ENCODE measurements around the gene PTGR2.

DNA sequence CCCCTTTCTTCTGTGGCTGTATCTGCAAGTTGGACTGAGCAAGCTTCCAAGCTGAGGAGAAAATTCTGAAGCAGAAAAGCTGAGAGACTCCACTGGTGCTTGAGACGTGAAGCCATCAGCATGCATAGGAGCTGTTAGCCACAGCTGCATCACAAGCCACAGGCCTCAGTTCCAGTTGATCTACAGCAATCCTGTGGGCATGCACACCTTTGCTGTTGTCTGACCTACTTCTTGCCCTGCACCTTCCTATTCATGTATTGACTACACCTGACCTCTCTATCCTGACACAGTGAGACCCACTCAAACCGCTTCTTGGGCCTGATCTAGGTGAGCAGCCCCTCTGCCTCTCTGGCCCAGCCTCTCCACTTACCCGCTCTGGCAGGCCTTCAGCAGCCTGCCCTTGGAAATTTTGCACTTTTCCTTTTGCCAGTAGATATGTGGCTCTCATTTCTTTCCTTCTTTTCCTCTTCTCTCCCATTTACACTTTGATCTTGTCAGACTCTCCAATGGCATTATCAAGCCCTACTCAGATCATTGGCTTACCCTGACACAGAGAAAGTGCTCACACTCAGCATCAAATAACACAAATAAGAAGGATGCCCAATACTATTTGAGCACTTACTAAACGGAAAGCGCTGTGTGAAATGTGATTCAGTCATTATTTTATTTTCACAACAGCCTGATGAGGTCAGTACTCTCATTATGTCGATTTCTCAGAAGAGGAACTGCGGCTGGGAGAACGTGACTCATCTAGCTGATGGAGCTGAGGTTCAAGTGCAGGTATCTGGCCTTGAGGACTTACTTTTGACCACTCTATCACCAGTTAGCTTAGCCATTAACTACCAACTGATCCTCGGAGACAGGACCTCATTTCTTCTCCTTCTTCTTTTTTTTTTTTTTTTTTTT lies 21.9 kb upstream of the PTGR2 start:
- TF ChIP-seq, protein P1, sequence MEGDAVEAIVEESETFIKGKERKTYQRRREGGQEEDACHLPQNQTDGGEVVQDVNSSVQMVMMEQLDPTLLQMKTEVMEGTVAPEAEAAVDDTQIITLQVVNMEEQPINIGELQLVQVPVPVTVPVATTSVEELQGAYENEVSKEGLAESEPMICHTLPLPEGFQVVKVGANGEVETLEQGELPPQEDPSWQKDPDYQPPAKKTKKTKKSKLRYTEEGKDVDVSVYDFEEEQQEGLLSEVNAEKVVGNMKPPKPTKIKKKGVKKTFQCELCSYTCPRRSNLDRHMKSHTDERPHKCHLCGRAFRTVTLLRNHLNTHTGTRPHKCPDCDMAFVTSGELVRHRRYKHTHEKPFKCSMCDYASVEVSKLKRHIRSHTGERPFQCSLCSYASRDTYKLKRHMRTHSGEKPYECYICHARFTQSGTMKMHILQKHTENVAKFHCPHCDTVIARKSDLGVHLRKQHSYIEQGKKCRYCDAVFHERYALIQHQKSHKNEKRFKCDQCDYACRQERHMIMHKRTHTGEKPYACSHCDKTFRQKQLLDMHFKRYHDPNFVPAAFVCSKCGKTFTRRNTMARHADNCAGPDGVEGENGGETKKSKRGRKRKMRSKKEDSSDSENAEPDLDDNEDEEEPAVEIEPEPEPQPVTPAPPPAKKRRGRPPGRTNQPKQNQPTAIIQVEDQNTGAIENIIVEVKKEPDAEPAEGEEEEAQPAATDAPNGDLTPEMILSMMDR (IDR thresholded peaks at IDR 0.05; ENCODE audit: low read length): no peak
- TF ChIP-seq EZH2phosphoT487 (IDR thresholded peaks at IDR 0.05; ENCODE audit: low read length): no peak
- TF ChIP-seq EZH2 (optimal IDR thresholded peaks at IDR 0.05; ENCODE audit: low read depth, low read length): no peak
